MCF 10A (cell line): ENCODE results near the gene GORASP1. TPM values are rescaled to one million over a fixed set of nuclear protein-coding genes. Genes with fewer than 3 reads are reported as not detected.

ENCODE experiments used
- BruUV-seq: library from RNA; stranded (reverse); fragments of 400-500 nt; replicated peaks from 2 replicates; lab custom pipeline; 2021; lab: Mats Ljungman, UMichigan
- CTCF ChIA-PET: fragments of 300-600 bp; sonication (Branson Sonifier 250); formaldehyde crosslinking; extraction: SDS; loops from one replicate; lab custom pipeline; 2021; ENCODE audit warnings: antibody characterized with exemption, inconsistent platforms; lab: Yijun Ruan, JAX
- POLR2A ChIA-PET: fragments of 300-600, 350-650 bp; sonication (Branson Sonifier 250); formaldehyde crosslinking; extraction: SDS; loops from one replicate; lab custom pipeline; 2020; ENCODE audit warnings: antibody characterized with exemption, inconsistent platforms; lab: Yijun Ruan, JAX
- DNase-seq: peaks from one replicate; pipeline ENCODE4 v3.0.0-alpha.2; 2018; ENCODE audit not compliant: unreplicated experiment
- H3K27ac Mint-ChIP-seq: one replicate; pipeline ENCODE4 v1.8.0; 2022; ENCODE audit warnings: mild to moderate bottlenecking, low read depth, mixed read lengths; ENCODE audit not compliant: unreplicated experiment
- H3K27me3 Mint-ChIP-seq: one replicate; pipeline ENCODE4 v1.8.0; 2022; ENCODE audit warnings: mixed read lengths; ENCODE audit not compliant: insufficient read depth, unreplicated experiment
- H3K36me3 Mint-ChIP-seq: one replicate; pipeline ENCODE4 v1.8.0; 2022; ENCODE audit warnings: mild to moderate bottlenecking, moderate library complexity, mixed read lengths; ENCODE audit not compliant: insufficient read depth, unreplicated experiment
- H3K4me1 Mint-ChIP-seq: one replicate; pipeline ENCODE4 v1.8.0; 2022; ENCODE audit warnings: mixed read lengths; ENCODE audit not compliant: insufficient read depth, unreplicated experiment
- H3K4me3 Mint-ChIP-seq: one replicate; pipeline ENCODE4 v1.8.0; 2022; ENCODE audit warnings: mild to moderate bottlenecking, moderate library complexity, mixed read lengths; ENCODE audit not compliant: unreplicated experiment
- H3K9me3 Mint-ChIP-seq: one replicate; pipeline ENCODE4 v1.8.0; 2022; ENCODE audit warnings: mixed read lengths; ENCODE audit not compliant: unreplicated experiment
- intact Hi-C: fragments of 100-400 bp; cut with micrococcal nuclease; formaldehyde crosslinking; loops from 2 replicates; pipeline ENCODE4 v1.14.1; 2022
- total RNA-seq: library from RNA; stranded (reverse); gene quantifications from 2 replicates; pipeline ENCODE4 v1.2.3, GENCODE V29; 2022
- TF ChIP-seq, protein P1 (sequence below): fragments of 200-600 bp; IDR thresholded peaks from one replicate; pipeline ENCODE4 v1.8.0; 2022; ENCODE audit warnings: antibody characterized with exemption, mild to moderate bottlenecking; ENCODE audit not compliant: unreplicated experiment

GORASP1 gene
- total RNA-seq, 1 experiment from 2014 or later = 34.4 TPM

DNA sequence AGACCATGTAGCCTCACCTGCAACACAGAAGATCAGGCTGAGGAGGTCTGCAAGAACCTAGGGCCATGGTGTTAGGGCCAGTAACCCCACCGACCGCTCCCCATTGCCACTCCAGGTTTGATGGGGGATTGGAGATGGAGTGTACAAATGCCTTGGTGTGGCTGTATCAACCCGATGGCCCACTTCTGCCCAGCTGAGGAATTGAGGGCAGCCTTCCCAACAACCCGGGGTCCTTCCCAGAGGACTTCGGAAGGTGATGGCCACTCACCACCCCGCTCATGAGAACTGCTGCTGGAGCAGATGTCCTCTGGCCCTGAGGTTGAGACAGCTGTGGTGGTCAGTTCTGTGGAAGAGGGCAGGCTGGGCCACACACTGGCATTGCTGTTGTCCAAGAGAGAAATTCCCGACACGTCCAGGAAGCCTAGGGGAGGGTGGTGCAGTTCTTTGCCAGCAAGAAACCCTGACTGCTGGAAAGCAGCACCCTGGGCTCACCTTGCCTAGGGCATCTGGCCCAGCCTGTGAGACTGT lies 8.9 kb downstream of the GORASP1 start:
- intact Hi-C loops = no loop called here
- CTCF ChIA-PET = interaction anchor here (0.6 to 2.2 kb wide), 4 partner anchors 46 to 225 kb away, joined by 3 to 7 read pairs (median 3); no protein-coding TSS in a partner anchor
- no peak overlapping the region for H3K27ac Mint-ChIP-seq
- no peaks in the 10 kb centered on the region for H3K27me3 Mint-ChIP-seq
- TF ChIP-seq, protein P1, sequence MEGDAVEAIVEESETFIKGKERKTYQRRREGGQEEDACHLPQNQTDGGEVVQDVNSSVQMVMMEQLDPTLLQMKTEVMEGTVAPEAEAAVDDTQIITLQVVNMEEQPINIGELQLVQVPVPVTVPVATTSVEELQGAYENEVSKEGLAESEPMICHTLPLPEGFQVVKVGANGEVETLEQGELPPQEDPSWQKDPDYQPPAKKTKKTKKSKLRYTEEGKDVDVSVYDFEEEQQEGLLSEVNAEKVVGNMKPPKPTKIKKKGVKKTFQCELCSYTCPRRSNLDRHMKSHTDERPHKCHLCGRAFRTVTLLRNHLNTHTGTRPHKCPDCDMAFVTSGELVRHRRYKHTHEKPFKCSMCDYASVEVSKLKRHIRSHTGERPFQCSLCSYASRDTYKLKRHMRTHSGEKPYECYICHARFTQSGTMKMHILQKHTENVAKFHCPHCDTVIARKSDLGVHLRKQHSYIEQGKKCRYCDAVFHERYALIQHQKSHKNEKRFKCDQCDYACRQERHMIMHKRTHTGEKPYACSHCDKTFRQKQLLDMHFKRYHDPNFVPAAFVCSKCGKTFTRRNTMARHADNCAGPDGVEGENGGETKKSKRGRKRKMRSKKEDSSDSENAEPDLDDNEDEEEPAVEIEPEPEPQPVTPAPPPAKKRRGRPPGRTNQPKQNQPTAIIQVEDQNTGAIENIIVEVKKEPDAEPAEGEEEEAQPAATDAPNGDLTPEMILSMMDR = no peak
- H3K4me1 Mint-ChIP-seq = peaks cover 3% of the 10 kb centered on the region
- POLR2A ChIA-PET = no interaction called here
- no peak for DNase-seq
- H3K9me3 Mint-ChIP-seq = no peaks in the 10 kb centered on the region
- no peak overlapping the region for H3K4me3 Mint-ChIP-seq
- BruUV-seq = no TSS peak
- peaks cover 55% of the 10 kb centered on the region for H3K36me3 Mint-ChIP-seq

DNA sequence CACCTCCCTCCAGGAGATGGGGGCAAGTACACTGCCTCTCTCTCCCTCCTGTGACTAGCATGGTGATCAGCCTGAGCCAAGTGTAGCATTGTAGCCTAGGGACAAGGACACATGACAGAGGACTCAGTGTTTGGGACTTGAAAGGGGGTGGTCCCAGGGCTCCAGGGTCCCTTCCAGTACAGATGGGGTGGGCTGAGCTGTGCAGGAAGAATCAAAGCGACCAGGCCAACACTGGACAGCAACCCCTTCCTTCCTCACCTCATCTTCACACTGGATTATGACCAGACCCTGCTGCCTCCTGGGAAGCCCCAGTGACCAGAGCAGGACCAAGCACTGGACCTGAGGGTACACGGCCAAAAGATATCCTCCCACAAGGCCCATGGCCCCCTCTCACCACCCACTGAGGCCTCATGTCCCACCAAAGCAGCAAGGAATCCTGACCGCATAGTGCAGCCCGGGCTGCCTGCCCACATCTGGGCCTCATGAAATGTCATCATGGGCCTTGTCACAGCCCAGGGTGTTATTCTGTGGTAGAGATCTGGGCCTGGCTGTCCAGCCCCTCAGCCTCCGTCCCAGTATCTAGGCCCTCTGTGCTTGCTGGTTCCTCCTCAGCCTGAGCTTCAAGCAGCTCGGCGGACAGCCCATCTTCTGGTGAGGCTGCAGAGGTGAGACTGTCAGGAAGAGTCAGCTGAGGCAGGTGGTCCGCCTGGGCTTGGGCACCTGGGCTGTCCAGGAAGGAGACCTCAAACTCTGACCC lies 9.5 kb downstream of the GORASP1 start:
- H3K9me3 Mint-ChIP-seq = no peaks in the 10 kb centered on the region
- H3K27me3 Mint-ChIP-seq = no peaks in the 10 kb centered on the region
- POLR2A ChIA-PET = interaction anchor here (1.2 kb wide), 1 partner anchor 53 kb away, joined by 5 read pairs; no protein-coding TSS in a partner anchor
- intact Hi-C loops = no loop called here
- no peaks in the 10 kb centered on the region for H3K4me1 Mint-ChIP-seq
- BruUV-seq = no TSS peak
- H3K27ac Mint-ChIP-seq = no peak overlapping the region
- CTCF ChIA-PET = interaction anchor here (0.6 to 2.2 kb wide), 4 partner anchors 46 to 226 kb away, joined by 3 to 7 read pairs (median 3); no protein-coding TSS in a partner anchor
- H3K4me3 Mint-ChIP-seq = no peak overlapping the region
- no peak for DNase-seq
- TF ChIP-seq, protein P1 = no peak
- H3K36me3 Mint-ChIP-seq = peaks cover 61% of the 10 kb centered on the region

- H3K9me3 Mint-ChIP-seq = no peaks in the 10 kb centered on the region
- no peak for DNase-seq
- TF ChIP-seq, protein P1 = no peak
- H3K27me3 Mint-ChIP-seq = no peaks in the 10 kb centered on the region
- H3K27ac Mint-ChIP-seq = no peak overlapping the region
- no TSS peak for BruUV-seq
- ChIA-PET CTCF (interaction anchor here (0.5 to 2.2 kb wide), 3 partner anchors 122 to 195 kb away, joined by 3 to 7 read pairs (median 6); no protein-coding TSS in a partner anchor), POLR2A (interaction anchor here (0.6 to 1.3 kb wide), 4 partner anchors 9 to 62 kb away, joined by 3 to 5 read pairs (median 3); no protein-coding TSS in a partner anchor)
- H3K36me3 Mint-ChIP-seq = peaks cover 73% of the 10 kb centered on the region
- H3K4me1 Mint-ChIP-seq = no peaks in the 10 kb centered on the region
- intact Hi-C loops = no loop called here
- no peak overlapping the region for H3K4me3 Mint-ChIP-seq
Observed at GRCh38 chr3:39096775-39097174, 10.7 kb downstream of the GORASP1 start.

- POLR2A ChIA-PET = interaction anchor here (0.7 kb wide), 1 partner anchor 63 kb away, joined by 3 read pairs; no protein-coding TSS in a partner anchor
- H3K27ac Mint-ChIP-seq = no peak overlapping the region
- peaks cover 83% of the 10 kb centered on the region for H3K36me3 Mint-ChIP-seq
- H3K9me3 Mint-ChIP-seq = no peaks in the 10 kb centered on the region
- H3K4me3 Mint-ChIP-seq = no peak overlapping the region
- intact Hi-C loops = no loop called here
- BruUV-seq = no TSS peak
- H3K27me3 Mint-ChIP-seq = no peaks in the 10 kb centered on the region
- TF ChIP-seq, protein P1 = no peak
- CTCF ChIA-PET = interaction anchor here (0.7 to 3.7 kb wide), 5 partner anchors 15 to 196 kb away, joined by 3 to 17 read pairs (median 6); no protein-coding TSS in a partner anchor
- no peaks in the 10 kb centered on the region for H3K4me1 Mint-ChIP-seq
- DNase-seq = no peak
Observed at GRCh38 chr3:39095778-39096177, 11.6 kb downstream of the GORASP1 start.
